Fibroblast of skin of back (primary cell): ENCODE data around the gene KDM4B.

Experiments used
- DNase-seq: peaks from one replicate; pipeline ENCODE4 v3.0.0-alpha.2; 2013

Gene KDM4B

DNA sequence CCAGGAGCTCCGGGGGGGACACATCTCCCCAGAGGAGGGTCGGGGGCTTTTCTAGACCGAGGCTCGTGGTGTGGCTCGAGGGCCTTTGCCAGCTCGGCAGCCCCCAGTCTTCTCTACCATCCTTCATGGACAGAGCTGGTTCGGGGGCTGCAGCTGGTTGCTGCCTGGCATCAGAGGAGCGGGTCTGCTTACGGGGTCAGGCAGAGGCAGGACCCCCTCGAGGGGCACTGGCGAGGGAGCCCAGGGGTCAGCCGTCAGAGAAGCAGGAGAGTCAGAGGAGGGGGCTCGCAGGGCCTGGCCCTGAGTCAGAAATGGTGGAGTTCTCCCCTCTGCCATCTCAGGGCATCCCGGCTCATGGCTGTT, 123.5 kb downstream of the KDM4B start:
- no peak for DNase-seq

DNA sequence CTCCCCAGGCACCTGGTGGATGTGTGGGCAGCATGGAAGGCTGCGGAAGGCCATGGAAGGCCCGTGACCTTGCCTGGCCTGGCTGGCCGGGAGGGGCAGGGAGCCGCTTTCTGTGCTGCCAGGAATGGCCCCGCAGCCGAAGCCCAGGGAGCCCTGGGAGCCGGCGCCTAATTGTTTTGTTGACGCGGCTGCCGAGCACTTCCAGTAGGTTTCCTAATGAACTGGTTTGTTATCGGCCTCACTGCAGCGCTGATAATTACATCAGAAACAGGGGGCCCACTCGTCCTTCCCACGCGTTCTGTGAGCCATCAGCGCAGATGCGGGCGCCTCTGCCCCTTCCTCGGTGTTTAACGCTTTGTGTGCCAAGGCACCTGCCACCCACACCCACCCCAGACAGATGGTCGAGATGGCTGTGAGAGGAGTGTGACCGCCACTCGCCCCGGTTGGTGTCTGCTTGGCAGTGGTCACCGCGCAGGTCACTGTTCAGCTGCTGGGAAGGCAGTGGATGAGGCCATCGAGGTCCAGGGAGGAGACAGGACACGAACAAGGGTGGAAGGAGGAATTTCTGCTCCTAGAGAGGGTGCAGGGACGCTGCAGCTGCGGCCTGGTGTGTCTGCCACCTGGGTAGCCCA, 124.5 kb downstream of the KDM4B start:
- DNase-seq, result no peak

DNA sequence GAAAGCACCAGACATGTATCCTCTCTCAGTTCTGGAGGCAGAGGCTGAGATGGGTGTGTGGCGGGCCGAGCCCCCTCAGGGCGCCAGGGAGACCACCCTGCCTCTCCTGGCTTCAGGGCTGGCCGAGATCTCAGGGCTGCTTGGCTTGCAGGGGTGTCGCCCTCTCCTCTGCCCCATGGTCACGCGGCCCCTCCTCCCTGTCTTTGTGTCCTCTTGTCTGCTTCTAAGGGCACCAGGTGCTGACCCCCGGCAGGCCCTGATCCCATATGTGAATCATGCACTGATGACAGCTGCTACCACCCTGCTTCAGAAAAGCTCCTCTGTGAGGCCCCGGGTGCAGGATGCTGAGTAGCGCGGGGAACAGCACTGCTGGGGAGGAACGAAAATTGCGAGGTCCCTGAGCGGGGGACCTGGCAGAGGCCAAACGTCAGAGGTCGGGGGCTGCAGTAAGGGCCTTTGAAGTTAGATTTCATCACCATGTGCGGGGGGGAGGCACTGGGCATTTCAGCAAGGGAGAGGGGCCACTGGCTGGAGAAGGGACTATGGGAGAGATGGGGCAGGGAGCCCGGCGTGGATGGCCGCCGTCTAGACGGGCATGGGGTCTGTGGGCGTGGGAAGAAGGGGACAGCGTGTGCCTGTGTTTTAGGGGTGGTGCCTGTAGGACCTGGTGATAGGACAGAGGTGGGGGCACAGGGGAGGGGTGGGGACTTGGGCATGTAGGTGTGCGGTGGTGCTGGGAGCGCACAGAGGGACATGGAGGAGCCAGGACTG, 125.2 kb downstream of the KDM4B start:
- DNase-seq, result no peak

DNA sequence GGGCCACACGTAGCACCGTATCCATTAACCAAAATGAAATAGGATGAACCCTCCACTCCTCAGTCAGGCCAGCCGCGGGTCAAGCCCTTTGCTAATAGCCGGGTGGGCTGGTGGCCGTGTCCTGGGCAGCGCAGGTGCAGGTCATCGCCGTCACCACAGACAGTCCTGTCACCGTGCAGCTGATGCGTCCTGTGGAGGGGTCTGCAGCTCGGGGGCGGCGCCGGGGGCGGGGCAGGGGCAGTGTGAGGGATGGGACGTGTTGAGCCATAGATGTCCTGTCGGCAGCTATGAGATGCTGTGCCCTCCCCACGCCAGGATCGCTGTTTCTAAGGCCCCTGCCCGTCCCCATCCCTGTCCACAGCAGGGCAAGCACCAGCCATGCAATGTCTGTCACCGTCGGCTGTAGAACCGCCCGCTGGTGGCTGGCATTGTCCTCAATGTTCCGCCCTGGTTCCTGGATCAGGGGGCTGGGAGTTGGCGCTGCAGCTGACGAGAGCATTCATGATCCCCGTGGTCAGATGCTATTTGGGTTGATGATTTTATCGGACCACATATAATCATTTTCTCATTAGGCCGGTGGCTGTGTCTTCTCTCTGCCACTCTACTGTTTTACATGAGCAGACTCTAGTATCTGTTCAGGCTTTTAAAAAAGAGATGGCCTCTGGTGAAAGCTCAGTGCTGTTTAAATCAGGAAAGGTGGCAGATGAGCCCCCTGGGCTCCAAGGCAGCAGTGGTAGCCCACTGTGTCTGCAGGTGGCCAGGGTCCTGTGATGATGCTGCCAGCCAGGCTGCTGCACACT, 126.1 kb downstream of the KDM4B start:
- DNase-seq, result no peak

DNA sequence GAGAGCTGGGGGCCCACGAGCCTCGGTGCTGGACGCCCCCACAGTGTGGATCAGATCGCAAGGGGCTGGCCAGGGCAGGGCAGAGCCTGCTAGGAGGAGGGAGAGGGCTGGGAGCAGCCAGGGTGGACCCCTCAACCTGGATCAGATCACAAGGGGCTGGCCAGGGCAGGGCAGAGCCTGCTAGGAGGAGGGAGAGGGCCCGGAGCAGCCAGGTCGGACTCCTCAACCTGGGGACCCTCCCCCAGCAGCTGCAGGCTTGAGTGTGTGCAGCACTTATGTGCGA, 126.6 kb downstream of the KDM4B start:
- no peak for DNase-seq

DNA sequence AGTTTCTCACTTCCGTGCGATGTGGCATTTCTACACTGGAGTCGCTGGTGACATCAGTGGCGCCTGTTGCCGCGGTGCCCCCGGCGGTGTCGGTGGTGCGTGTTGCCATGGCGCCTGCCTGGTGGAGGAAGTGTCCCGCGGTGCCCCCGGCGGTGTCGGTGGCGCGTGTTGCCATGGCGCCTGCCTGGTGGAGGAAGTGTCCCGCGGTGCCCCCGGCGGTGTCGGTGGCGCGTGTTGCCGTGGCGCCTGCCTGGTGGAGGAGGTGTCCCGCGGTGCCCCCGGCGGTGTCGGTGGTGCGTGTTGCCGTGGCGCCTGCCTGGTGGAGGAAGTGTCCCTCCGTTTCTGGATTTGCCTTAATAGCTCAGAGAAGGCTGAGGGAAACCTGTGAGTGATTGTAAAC, 127.6 kb downstream of the KDM4B start:
- no peak for DNase-seq

DNA sequence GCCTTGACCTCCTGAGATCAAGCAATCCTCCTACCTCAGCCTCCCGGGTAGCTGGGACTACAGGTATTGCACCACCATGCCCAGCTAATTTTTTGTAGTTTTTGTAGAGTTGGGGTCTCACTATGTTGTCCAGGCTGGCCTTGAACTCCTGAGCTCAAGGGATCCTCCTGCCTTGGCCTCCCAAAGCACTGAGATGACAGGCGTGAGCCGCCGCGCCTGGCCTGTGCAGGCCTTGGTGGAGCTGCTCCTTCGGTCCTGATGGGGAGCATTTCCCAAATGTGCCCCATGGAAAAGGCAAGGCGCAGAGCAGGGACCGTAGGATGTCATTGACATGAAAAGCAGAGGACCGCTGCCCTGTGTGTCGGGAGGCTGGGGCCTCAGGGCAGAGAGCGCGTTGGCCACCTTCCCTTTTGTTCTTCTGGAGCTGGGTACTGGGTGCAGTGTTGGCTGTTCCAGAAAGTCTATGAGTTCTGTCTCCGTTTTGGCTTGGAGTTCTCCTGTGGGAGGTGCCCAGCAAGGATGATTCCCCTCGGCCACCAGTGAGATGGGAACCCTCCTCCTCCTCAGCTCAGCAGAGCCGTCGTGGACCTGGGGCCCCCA, 128.5 kb downstream of the KDM4B start:
- no peak for DNase-seq

DNA sequence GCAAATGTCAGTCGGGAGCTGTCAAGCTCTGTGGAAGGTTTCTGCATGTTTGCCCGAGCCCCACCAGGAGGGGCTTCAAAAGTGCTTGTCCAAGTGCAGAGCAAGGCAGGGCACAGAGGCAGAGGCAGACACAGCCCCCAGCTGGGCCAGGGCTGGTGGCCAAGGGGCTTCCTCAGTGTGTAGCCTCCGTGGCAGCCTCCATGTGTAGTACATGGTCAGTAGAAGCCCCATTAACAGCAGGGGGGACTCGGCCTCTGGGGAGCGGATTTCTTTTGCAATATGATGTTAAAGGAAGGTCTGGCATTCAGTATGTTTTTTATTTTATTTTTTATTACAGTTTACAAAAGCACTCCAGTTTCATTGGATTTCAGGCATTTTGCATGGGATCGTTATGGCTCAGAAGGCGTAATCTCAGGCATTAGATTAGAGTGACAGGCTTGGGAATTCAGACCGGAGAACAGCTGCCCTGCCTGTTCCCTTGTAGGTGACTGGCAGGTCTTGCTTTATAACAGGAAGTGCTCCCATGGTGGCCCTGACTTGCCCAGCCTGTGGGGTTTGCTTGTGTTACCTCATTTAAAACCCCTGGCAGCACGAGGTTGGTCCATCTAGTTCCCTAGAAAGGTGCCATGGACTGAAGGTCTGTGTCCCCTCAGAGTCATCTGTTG, 129.2 kb downstream of the KDM4B start:
- DNase-seq, result no peak

DNA sequence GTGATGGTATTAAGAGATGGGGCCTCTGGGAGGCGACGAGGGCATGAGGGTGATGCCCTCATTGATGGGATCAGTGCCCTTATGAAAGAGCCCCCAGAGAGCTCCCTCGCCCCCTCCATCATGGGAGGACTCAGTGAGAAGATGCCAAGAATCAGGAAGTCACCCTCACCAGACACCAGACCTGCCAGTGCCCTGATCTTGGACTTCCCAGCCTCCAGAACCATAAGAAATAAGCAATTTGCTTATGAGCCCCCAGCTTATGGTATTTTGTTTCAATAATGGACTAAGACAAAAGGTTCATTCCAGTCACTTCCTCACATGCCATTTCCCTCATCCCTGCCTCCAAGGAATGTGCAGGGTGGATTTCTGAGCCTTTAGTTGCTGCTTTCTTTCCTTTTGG, 129.7 kb downstream of the KDM4B start:
- DNase-seq, result no peak

DNA sequence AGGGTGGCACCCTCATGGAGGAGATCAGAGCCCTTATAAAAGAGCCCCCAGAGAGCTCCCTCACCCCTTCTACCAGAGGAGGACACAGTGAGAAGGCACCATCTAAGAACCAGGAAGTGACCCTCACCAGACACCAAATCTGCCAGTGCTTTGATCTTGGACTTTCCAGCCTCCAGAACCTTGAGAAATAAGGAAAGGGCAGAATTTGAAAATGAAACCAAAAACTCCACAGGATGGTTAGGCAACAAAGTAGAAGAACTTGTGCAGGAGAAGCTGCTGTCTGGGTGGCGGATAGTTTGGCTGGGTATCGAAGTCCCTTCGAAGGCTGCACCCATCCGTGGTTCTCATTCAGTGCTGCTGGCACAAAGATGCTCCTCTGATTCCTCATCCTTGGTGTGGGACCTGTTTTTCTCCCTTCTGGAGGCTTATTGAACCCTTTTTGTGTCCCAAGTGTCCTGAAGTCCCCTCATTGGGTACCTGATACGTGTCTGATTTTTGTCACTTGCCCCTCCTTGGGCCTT, 130.8 kb downstream of the KDM4B start:
- no peak for DNase-seq

DNA sequence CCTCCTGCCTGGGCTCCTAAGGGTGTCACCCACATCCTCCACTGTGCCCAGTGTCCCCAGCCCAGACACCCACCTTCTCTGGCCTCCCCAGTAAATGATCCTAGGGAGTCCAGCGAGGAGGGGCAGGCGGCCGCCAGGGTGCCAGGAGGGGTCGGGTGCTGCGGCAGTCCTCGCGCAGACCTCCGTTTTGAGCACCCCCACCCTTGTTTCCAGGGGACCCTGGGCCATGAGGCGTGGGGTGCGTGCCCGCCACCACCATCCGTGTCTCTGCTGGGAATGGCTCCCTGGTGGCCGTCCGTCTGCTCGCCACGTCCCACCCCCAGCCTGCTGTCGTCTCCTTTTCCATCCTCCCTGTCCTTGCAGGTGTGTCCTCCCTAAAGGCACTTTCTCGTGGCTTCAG, 133.0 kb downstream of the KDM4B start:
- DNase-seq, result no peak

DNA sequence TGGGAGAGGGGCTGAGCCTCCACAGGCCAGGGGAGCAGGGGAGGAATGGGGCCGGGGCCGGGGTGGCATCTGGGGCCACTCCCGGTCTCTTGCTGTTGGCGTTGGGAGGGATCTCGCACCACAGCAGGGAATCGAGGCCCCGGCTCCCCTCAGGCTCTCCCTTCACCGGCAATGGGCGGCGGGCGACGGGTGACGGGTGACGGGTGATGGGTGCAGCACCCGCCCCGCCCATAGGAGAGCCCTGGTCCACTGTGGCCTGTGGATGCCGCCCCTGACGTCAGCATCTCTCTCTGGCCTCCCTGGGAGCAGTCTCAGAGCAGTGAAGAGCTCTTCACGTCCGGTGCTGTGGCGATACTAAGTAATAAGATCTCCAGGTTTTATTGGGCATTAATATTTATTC, 133.6 kb downstream of the KDM4B start:
- no peak for DNase-seq

DNA sequence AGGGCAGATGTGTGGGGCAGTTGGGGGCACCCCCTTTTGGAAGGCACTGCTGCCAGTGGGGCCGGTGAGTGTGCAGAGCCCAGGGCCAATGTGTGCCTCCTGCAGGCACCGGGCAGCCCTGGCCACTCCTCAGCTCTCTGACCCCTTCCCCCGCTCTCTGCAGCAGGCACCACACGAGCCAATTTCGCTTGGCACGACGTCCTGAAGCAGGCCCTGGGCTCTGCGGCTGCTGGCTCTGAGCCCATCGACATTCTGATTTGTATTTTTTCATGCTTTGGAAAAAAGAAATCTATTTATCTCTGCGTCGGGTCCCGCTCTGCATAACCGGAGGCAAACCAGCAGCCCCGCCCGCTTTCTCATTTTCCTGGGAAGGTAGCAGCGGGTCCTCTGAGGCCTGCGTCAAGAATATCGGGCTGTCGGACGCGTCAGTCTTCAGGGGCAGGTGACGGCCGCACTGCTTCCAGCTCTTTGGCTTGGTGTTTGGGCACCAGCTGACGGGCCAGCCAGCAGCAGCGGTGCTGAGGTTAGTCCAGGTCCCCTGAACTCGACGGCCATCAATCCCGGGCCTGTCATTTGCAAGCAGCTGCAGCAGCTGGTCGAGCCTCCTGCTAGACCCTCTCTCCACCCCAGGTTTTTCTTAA, 134.3 kb downstream of the KDM4B start:
- DNase-seq, result no peak

DNA sequence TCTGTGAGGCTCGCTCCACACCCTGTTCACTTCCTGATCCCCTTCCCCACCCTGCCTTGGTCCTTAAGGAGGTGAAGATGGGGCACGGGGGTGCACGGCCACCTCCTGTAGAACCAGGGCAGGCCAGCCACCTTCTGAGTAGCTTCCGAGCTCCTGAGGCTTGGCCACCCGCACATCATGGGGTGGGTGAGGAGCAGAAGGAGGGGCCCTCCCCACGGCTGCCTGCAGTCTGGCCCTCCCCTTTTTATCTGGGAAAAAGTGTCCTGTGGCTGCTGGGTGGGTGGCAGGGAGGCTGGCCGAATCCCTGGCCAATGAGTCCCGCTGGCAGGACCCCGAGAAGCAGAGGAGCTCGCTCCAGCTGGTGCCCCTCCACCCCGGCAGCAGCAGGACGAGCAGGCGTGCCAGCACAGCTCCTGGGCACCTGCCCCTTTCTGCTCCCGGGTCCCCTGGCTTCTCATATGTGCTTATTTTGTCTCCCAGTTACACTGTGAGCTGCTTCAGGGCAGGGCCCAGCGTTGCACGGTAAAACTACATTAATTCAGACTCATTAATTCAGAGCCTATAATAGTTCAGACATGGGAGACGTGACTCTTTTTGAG, 135.0 kb downstream of the KDM4B start:
- no peak for DNase-seq

DNA sequence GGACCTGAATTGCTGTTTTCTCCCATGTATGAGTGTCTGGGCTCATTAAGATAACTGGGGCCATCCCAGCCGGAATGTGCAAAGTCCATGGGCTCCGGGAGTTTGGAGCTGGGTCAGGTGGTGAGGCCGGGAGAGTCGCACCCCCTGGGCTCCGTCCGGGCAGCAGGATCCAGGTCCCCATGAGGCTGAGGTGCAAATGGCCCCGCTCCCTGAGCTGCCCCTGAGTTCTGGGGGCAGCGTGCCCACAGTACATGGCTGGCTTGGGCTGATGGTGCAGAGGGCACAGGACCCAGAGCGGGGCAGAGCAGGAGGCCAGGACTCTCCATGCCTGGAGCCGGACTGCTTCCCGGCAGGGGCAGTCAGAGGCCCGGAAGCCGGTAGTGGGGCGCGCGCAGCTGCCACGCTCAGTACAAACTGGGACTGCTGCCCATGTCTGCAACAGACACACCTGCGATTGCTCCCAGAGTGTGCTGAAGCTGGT, 136.0 kb downstream of the KDM4B start:
- DNase-seq, result no peak

DNA sequence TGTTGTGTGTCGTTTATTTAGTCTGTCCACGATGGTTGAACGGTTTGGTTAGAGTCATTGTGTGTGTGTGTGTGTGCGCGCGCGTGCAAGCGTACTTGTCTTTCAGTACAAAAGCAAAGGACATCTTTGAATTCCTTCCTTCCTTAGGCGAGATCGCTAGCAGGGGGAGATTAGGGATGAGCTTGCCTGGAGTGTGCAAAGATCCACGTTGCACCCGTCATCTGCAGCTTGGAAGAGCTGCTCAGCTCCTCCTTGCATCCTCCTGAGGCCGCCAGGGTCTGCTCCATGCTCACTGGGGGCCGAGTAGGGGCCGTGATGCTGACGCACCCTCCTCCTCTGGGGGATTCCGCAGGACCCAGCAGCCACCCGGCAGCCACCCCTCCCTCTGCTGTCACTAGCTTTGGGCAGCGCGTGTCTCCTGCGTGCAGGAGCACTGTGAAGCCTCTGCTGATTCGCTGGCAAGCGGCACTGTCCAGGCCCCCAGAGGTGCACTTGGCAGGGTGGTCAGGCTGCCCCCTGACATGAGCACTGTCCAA, 137.3 kb downstream of the KDM4B start:
- DNase-seq, result no peak

DNA sequence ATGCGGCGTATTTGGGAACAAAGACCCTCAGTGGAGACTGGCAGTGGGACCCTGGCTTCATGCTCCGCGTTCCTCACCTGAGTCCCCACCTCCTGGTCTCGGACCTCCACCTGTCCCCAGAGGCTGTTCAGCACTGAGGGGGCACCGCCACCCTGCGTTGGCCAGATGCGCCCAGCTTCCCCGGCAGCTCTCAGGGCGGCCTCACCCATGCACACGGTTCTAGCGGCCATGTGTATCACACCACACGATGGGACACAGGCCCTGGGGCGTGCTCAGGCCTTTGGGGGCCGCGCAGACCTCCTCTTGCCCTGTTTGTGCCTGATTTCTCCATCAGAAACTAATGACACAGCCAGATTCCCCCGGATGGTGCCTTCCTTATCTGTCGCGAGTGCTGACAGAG, 138.1 kb downstream of the KDM4B start:
- no peak for DNase-seq

DNA sequence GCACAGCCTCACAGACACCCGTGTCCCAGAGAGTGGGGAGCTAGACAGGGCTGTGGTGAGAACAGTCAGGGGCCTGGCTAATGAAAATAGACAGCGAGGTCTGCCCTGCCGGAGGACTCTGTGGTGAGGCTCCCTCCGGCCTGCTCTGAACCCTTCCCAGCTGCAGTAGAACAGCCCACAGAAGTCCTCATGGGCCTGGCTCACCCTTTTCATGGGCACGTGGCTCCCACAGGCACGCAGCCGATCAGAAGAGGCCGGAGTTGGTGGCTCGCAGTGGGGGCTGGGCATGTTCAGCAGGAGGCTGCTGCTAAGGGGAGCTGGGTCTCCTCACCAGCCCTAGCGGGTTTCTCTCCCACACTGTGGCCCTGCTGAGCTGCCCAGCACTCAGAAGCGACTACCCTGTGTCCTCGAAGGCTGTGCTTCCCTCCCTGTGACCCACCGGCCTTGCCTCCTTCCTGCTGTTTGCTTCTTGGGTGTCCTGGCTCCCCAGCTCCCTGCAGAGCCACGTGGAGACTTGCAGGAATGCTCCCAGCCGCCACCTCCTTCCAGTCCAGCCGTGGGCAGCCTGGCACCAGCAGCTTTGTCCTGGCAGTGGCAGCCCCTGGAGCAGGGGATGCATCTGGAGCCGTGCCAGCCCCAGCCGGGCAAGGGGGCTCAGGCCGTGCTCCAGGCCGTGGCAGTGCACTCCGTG, 138.7 kb downstream of the KDM4B start:
- DNase-seq, result peak; percentile 23

DNA sequence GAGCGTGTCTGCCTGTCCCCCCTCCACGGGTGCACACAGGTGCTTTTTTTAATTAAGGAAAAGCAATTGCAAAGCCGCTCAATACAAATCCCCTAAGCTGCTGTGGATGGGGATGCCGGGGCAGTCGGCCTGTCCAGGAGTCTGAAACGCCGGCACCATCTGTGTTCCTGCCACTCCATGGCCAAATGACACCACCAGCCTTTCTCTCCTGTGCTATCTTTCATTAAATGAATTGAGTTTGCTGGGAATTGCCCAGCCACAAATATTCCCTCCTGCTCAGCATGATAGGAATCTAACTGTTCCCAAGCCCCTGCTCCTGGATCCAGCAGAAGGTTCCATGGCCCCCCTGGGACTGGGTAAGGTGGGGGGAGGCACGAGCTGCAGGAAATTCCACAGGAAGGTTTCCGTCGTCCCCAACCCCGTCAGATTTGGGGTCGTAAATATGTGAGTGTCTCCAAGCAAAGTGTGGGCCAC, 139.2 kb downstream of the KDM4B start:
- no peak for DNase-seq

DNA sequence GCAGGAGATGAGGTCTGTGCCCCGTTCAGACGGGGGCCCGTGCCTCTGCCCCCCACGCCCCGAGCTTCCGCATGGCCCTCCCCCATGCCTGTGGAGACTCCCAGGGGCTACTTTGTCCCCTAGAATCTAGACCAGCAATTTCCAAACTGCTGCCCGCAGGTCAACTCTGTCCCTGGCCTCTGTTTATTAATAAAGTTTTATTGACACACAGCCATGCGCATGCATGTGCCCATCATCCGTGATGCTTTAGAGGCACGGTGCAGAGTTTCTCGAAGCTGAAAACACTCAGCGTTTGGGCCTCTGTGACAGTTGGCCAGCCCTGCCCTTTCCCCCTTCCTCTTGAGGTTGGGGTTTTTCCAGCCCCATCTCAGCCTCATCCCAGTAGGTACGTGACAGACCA, 140.0 kb downstream of the KDM4B start:
- no peak for DNase-seq

DNA sequence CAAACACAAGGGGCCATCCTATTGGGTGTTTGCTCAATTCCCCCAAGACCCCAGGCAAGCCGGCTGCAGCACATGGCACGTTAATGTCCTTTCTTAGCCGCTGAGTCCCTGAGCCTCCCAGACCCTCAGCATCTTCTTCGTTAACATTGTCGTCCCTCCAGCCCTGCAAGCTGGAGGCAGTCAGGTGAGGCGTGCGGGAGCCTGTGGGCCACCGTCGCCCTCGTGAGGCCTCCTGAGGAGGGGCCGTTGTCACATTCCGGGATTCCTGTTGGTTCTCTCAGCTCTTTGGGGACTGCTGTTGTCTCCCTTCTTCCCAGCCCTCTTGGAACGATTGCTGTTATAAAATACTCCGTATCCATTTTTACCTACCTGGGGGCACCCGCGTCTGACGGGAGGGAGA, 140.6 kb downstream of the KDM4B start:
- DNase-seq, result no peak
